Left lung (tissue), 10 donors: ENCODE measurements around the gene PCSK6. TPM values are rescaled to one million over a fixed set of nuclear protein-coding genes. Genes with fewer than 3 reads are reported as not detected.

Experiments used
- ATAC-seq: fragments of 200-7000 bp; cut with Tn5 transposase; one replicate; pipeline ENCODE4 v1.9.1; 2020; ENCODE audit warnings: moderate library complexity
- DNase-seq, 4 donors: peaks; one replicate each; pipeline ENCODE4 v3.0.0-alpha.2; 2013 to 2020
- H3K27ac ChIP-seq, 2 donors: fragments of 200-600 bp; sonication (generic) in 1 of 2; one replicate each; pipeline versions ENCODE4 v1.5.0 to v1.8.0; 2020 to 2021
- H3K27me3 ChIP-seq, 2 donors: fragments of 200-600 bp; sonication (generic) in 1 of 2; one replicate each; pipeline versions ENCODE4 v1.5.0 to v1.8.0; 2020 to 2021
- H3K36me3 ChIP-seq, 2 donors: fragments of 200-600 bp; sonication (generic) in 1 of 2; one replicate each; pipeline versions ENCODE4 v1.5.0 to v1.8.0; 2020 to 2021
- H3K4me1 ChIP-seq, 2 donors: fragments of 200-600 bp; one replicate each; pipeline ENCODE4 v1.8.0; 2021
- H3K4me3 ChIP-seq, 2 donors: fragments of 200-600 bp; sonication (generic) in 1 of 2; one replicate each; pipeline versions ENCODE4 v1.5.0 to v1.8.0; 2020 to 2021; ENCODE audit warnings: mild to moderate bottlenecking in 1 of 2
- H3K9me3 ChIP-seq, 2 donors: fragments of 200-600 bp; sonication (generic) in 1 of 2; one replicate each; pipeline versions ENCODE4 v1.5.0 to v1.8.0; 2020 to 2021
- CTCF ChIP-seq, 2 donors: fragments of 200-600 bp; sonication (generic) in 1 of 2; IDR thresholded peaks; one replicate each; pipeline versions ENCODE4 v1.5.0 to v1.8.0; 2021; ENCODE audit warnings: antibody characterized with exemption in 2 of 2
- intact Hi-C, 2 donors: fragments of 100-400 bp; cut with DNase I; formaldehyde crosslinking; loops; one replicate each; pipeline versions ENCODE4 v1.11.2 to v1.14.2; 2022
- polyA plus RNA-seq, 6 donors: library from polyadenylated mRNA; unstranded; fragments of 120-200 nt; gene quantifications; one replicate each; pipeline ENCODE4 v1.2.1, GENCODE V29; 2013; ENCODE audit not compliant: insufficient read length in 6 of 6
- total RNA-seq, 2 donors: library from RNA; stranded (reverse); fragmentation: NEBNext Ultra II Directional; extraction: Animal tissue kit (Norgen Biotek cat#: 25700); gene quantifications; one replicate each; pipeline ENCODE4 v1.2.1, GENCODE V29; 2021
- donor health status: DM: no; HTN: yes; CAD: no.
- donor health status: DM: no; HTN: no; CAD: no.

PCSK6 gene
- total and polyA plus RNA-seq, 8 donors, result 7.7 to 25.7 (median 22.8) TPM

GRCh38 chr15:101536875-101537405, 47.4 kb upstream of the PCSK6 start:
- intact Hi-C loops, result no loop called here
- Histone ChIP-seq H3K36me3 (no peaks in the 10 kb centered on the region), H3K9me3 (no peaks in the 10 kb centered on the region), H3K4me3 (no peak overlapping the region), H3K4me1 (no peaks in the 10 kb centered on the region), H3K27ac (no peak overlapping the region), H3K27me3 (no peaks in the 10 kb centered on the region)
- TF ChIP-seq CTCF (IDR thresholded peaks at IDR 0.05), result no peak
- ATAC-seq, result no peak
- DNase-seq, result no peak

- intact Hi-C loops, result no loop called here
- H3K36me3 ChIP-seq, result no peaks in the 10 kb centered on the region
- ATAC-seq, result no peak
- H3K4me1 ChIP-seq, result no peaks in the 10 kb centered on the region
- no peak for DNase-seq
- no peak for TF ChIP-seq CTCF (IDR thresholded peaks at IDR 0.05)
- no peaks in the 10 kb centered on the region for H3K9me3 ChIP-seq
- H3K27ac ChIP-seq, result no peak overlapping the region
- H3K4me3 ChIP-seq, result no peak overlapping the region
- no peaks in the 10 kb centered on the region for H3K27me3 ChIP-seq
Measured at GRCh38 chr15:101536166-101536874, 46.8 kb upstream of the PCSK6 start.

GRCh38 chr15:101535170-101535902, 45.8 kb upstream of the PCSK6 start:
- no peaks in the 10 kb centered on the region for H3K27me3 ChIP-seq
- intact Hi-C loops, result no loop called here
- ATAC-seq, result no peak
- TF ChIP-seq CTCF (IDR thresholded peaks at IDR 0.05), result no peak
- no peaks in the 10 kb centered on the region for H3K36me3 ChIP-seq
- no peak overlapping the region for H3K27ac ChIP-seq
- no peaks in the 10 kb centered on the region for H3K9me3 ChIP-seq
- DNase-seq, result no peak
- H3K4me3 ChIP-seq, result no peak overlapping the region
- H3K4me1 ChIP-seq, result no peaks in the 10 kb centered on the region

GRCh38 chr15:101534376-101534970, 45.0 kb upstream of the PCSK6 start:
- no peak for ATAC-seq
- no peaks in the 10 kb centered on the region for H3K27me3 ChIP-seq
- H3K36me3 ChIP-seq, result no peaks in the 10 kb centered on the region
- H3K4me3 ChIP-seq, result no peak overlapping the region
- no peaks in the 10 kb centered on the region for H3K9me3 ChIP-seq
- intact Hi-C loops, result no loop called here
- H3K27ac ChIP-seq, result no peak overlapping the region
- H3K4me1 ChIP-seq, result no peaks in the 10 kb centered on the region
- TF ChIP-seq CTCF (IDR thresholded peaks at IDR 0.05), result no peak
- no peak for DNase-seq
